Right lobe of liver (tissue), 6 donors: ENCODE data around the gene CTIF. TPM values are rescaled to one million over a fixed set of nuclear protein-coding genes. Genes with fewer than 3 reads are reported as not detected.

Experiments used
- ATAC-seq, 4 donors: fragments of 200-7000 bp; cut with Tn5 transposase; one replicate each; pipeline ENCODE4 v1.9.1; 2020; ENCODE audit warnings: mild to moderate bottlenecking in 4 of 4, moderate library complexity in 4 of 4
- DNase-seq, 3 donors: peaks; one replicate each; pipeline ENCODE4 v3.0.0-alpha.2; 2020
- H3K27ac ChIP-seq, 3 donors: fragments of 200-600 bp; one replicate each; pipeline ENCODE4 v1.8.0; 2022
- H3K27me3 ChIP-seq, 2 donors: fragments of 200-600 bp; one replicate each; pipeline ENCODE4 v1.8.0; 2022
- H3K36me3 ChIP-seq, 4 donors: fragments of 200-600 bp; sonication (generic) in 1 of 4; one replicate each; pipeline versions ENCODE4 v1.5.1 to v1.8.0; 2017 to 2022; ENCODE audit warnings: control low read depth in 1 of 4
- H3K4me1 ChIP-seq, 4 donors: fragments of 200-600 bp; sonication (generic) in 1 of 4; one replicate each; pipeline versions ENCODE4 v1.5.1 to v1.8.0; 2017 to 2022; ENCODE audit warnings: control low read depth in 1 of 4
- H3K4me3 ChIP-seq, 3 donors: fragments of 200-600 bp; one replicate each; pipeline ENCODE4 v1.8.0; 2022
- H3K9me3 ChIP-seq, 4 donors: fragments of 200-600 bp; sonication (generic) in 1 of 4; one replicate each; pipeline versions ENCODE4 v1.5.1 to v1.8.0; 2017 to 2022; ENCODE audit warnings: control low read depth in 1 of 4
- CTCF ChIP-seq, 4 donors: fragments of 200-600 bp in 3 of 4; fragments of 450-650 bp in 1 of 4; IDR thresholded peaks; one replicate each; pipeline versions ENCODE4 v1.5.1 to v1.8.0; 2016 to 2022; ENCODE audit warnings: antibody characterized with exemption in 4 of 4, mild to moderate bottlenecking in 2 of 4
- POLR2A ChIP-seq: fragments of 450-650 bp; IDR thresholded peaks from one replicate; pipeline ENCODE4 v1.6.1; 2017; ENCODE audit warnings: antibody characterized with exemption, mild to moderate bottlenecking
- WGBS: methylation state at CpG from one replicate; pipeline ENCODE4 v1.1.6; 2018; ENCODE audit warnings: low coverage, low lambda C conversion rate; ENCODE audit not compliant: insufficient coverage; ENCODE audit errors: missing lambda C conversion rate; 5-methylcytosine and 5-hydroxymethylcytosine counted together
- intact Hi-C, 2 donors: fragments of 100-400 bp; cut with DNase I; formaldehyde crosslinking; loops; one replicate each; pipeline versions ENCODE4 v1.11.2 to v1.14.1; 2022
- total RNA-seq, 6 experiments: library from RNA; depleted of rRNA in 2 of 6; stranded (reverse); fragments of >200 nt in 2 of 6; fragmentation: NEBNext Ultra II Directional in 3 of 6; extraction: Animal tissue kit (Norgen Biotek cat#: 25700) in 3 of 6; gene quantifications; one replicate each; pipeline versions ENCODE4 v1.1.0 to v1.2.4, GENCODE V29; 2016 to 2023
- donor health status: DM: no; HTN: yes; CAD: no.
- donor health status: DM: no; HTN: no; CAD: no.
- donor health status: DM: no; HTN: no; CAD: no.
- donor health status: DM: no; HTN: yes; CAD: no.
- donor health status: DM: no; HTN: yes; CAD: no.

The CTIF gene
- total RNA-seq, 6 experiments from 2014 or later = 29.0 to 60.6 (median 43.1) TPM

GRCh38 chr18:48721312-48721711 is 182.5 kb downstream of the CTIF start:
- Histone ChIP-seq H3K4me1 (no peaks in the 10 kb centered on the region), H3K9me3 (no peaks in the 10 kb centered on the region), H3K4me3 (no peak overlapping the region), H3K27me3 (no peaks in the 10 kb centered on the region), H3K27ac (no peak overlapping the region), H3K36me3 (peaks cover 0 to 20% (median 0%) of the 10 kb centered on the region in 4 donors)
- TF ChIP-seq CTCF (IDR thresholded peaks at IDR 0.05) (no peak), POLR2A (no peak)
- DNase-seq (peak in 1 of 3 donors; percentile 23), ATAC-seq (no peak)
- 100% methylated on average over 1 of the region's 8 CpGs for WGBS
- intact Hi-C loops = no loop called here

GRCh38 chr18:48723016-48723415 is 184.2 kb downstream of the CTIF start:
- intact Hi-C loops = no loop called here
- no peaks in the 10 kb centered on the region for H3K4me1 ChIP-seq
- ATAC-seq (no peak), DNase-seq (peak in 1 of 3 donors; percentile 6)
- H3K27me3 ChIP-seq = no peaks in the 10 kb centered on the region
- H3K36me3 ChIP-seq = peaks cover 0 to 22% (median 0%) of the 10 kb centered on the region in 4 donors
- no peaks in the 10 kb centered on the region for H3K9me3 ChIP-seq
- TF ChIP-seq POLR2A (no peak), CTCF (IDR thresholded peaks at IDR 0.05) (no peak)
- WGBS = 80% methylated on average over 1 of the region's 5 CpGs
- no peak overlapping the region for H3K27ac ChIP-seq
- no peak overlapping the region for H3K4me3 ChIP-seq

GRCh38 chr18:48723837-48724236 is 185.0 kb downstream of the CTIF start:
- WGBS = 80% methylated on average over 1 of the region's 2 CpGs
- ATAC-seq (no peak), DNase-seq (no peak)
- TF ChIP-seq CTCF (IDR thresholded peaks at IDR 0.05) = no peak
- no peak for TF ChIP-seq POLR2A
- no peaks in the 10 kb centered on the region for H3K27me3 ChIP-seq
- no peak overlapping the region for H3K4me3 ChIP-seq
- no peaks in the 10 kb centered on the region for H3K4me1 ChIP-seq
- H3K9me3 ChIP-seq = no peaks in the 10 kb centered on the region
- H3K36me3 ChIP-seq = peaks cover 0 to 17% (median 0%) of the 10 kb centered on the region in 4 donors
- intact Hi-C loops = no loop called here
- no peak overlapping the region for H3K27ac ChIP-seq

- ATAC-seq (no peak), DNase-seq (peak in 1 of 3 donors; percentile 5)
- no peak overlapping the region for H3K4me3 ChIP-seq
- intact Hi-C loops = no loop called here
- no peaks in the 10 kb centered on the region for H3K27me3 ChIP-seq
- H3K9me3 ChIP-seq = no peaks in the 10 kb centered on the region
- H3K4me1 ChIP-seq = no peaks in the 10 kb centered on the region
- no peak overlapping the region for H3K27ac ChIP-seq
- H3K36me3 ChIP-seq = peaks cover 0 to 12% (median 0%) of the 10 kb centered on the region in 4 donors
- WGBS = 93% methylated on average over 4 of the region's 4 CpGs
- no peak for TF ChIP-seq POLR2A
- TF ChIP-seq CTCF (IDR thresholded peaks at IDR 0.05) = no peak
These were observed 185.6 kb downstream of the CTIF start for GRCh38 chr18:48724442-48724841.

GRCh38 chr18:48724939-48725338 is 186.1 kb downstream of the CTIF start:
- Histone ChIP-seq H3K27me3 (no peaks in the 10 kb centered on the region), H3K9me3 (no peaks in the 10 kb centered on the region), H3K36me3 (peaks cover 0 to 8% (median 0%) of the 10 kb centered on the region in 4 donors), H3K4me3 (no peak overlapping the region), H3K27ac (no peak overlapping the region), H3K4me1 (no peaks in the 10 kb centered on the region)
- 67% methylated on average over 1 of the region's 5 CpGs for WGBS
- intact Hi-C loops = no loop called here
- ATAC-seq = no peak
- TF ChIP-seq CTCF (IDR thresholded peaks at IDR 0.05) = no peak
- TF ChIP-seq POLR2A = no peak
- no peak for DNase-seq
